Right kidney (tissue), 1 donor: ENCODE data around the gene RAB7A.
"Not testable (repeated sequence)": the region's sequence is repeated elsewhere in the genome, so short reads cannot be mapped to it uniquely, and the experiment has no call there.

Source experiments
- DNase-seq: peaks from one replicate; pipeline ENCODE4 v3.0.0-alpha.2; 2016

RAB7A gene

DNA sequence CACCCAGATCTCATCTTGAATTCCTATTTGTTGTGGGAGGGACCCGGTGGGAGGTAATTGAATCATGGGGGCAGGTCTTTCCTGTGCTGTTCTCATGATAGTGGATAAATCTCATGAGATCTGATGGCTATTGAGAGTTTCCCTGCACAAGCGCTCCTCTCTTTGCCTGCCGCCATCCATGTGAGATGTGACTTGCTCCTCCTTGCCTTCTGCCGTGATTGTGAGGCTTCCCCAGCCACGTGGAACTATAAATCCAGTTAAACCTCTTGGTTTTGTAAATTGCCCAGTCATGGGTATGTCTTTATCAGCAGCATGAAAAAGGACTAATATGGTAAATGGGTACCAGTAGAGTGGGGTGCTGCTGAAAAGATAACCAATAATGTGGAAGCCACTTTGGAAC lies 23.6 kb downstream of the RAB7A start:
- DNase-seq, result not testable (repeated sequence)

DNA sequence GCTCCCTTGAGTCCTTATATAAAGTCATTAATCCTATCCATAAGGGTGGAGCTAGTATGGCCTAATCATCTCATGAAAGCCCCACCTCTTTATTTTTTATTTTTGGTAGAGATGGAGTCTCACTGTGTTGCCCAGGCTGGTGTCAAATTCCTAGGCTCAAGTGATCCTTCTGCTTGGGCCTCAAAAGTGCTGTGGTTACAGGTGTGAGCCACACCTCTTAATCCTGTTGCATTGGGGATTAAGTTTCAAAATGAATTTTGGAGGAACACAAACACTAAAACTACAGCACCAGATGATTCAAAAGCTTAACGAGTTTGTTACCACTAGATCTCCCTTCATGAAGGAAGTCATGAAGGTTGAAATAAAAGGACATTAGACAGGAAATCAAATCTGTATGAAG lies 27.7 kb downstream of the RAB7A start:
- DNase-seq, result no peak

DNA sequence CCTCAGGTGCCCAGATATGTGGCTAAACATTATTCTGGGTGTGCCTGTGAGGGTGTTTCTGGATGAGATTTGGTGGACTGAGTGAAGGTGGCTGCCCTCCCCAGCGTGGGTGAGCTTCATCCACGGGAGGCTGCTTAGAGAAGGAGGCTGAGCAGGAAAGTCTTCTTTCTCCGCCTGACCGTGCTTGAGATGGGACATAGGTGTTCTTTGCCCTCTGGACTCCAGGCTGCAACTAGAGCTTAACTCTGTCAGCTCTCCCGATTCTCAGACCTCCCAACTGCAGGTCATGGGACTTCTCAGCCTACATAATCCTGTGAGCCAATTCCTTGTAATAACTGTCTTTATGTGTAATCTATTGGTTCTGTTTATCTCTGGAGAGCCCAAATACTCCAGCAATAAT lies 34.1 kb downstream of the RAB7A start:
- DNase-seq, result no peak

- no peak for DNase-seq
Observed at GRCh38 chr3:128760881-128761280, 34.9 kb downstream of the RAB7A start.

- no peak for DNase-seq
Observed at GRCh38 chr3:128761392-128761791, 35.4 kb downstream of the RAB7A start.

GRCh38 chr3:128763967-128764366 lies 38.0 kb downstream of the RAB7A start:
- DNase-seq, result no peak

DNA sequence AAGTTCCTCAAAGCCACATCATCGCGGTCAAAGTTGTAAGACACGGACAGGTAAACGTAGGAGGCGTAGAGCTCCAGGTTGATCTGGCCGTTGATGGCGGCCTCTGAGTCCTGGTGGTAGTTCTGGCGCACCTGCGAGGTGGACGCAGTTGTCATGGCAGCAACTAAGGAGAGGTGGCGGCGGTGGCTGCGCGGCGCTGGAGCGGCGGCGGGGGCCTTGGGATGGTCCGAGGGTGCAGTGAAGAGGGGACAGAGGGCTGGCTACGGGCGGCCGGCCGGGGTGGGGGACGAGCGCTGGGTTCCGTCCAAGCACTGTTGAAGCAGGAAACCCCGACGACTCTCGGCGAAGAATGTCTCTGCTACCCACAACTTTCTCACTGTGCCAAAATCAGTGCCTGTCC lies 38.9 kb downstream of the RAB7A start:
- no peak for DNase-seq

DNA sequence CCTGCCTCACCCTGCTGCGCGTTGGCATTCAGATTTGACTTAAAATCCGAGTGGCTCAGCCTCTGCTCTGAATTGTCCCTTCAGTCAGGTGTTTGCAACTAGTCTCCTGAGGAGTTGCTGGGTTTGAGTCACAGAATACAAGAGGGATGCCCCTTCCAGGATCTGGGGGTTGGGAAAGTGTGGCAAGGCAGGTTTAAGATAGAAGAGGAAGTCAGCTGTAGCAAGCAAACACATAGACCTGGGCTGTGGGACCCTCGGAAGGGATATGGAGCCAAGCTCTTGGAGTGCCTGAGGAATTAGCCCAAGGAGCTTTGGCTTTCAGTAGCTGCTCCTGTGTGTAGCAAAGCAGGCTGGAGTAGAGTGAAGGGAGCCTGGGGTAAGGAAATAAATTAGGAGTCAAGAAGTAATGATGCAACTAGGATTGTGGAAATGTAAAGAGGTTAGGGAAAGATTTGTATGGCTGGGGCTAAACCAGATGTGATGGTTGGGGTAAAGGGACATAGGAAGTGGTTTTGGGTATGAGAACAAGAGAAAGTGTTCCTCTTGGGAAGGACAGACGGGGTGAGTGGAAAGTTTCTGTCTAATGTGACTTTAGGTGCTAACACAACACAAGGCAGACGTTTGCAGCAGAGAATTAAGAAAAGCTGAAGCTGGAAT lies 41.2 kb downstream of the RAB7A start:
- no peak for DNase-seq

GRCh38 chr3:128768471-128768870 lies 42.5 kb downstream of the RAB7A start:
- no peak for DNase-seq

- DNase-seq, result no peak
Observed at GRCh38 chr3:128770387-128770786, 44.4 kb downstream of the RAB7A start.

- not testable (repeated sequence) for DNase-seq
Observed at GRCh38 chr3:128773189-128773588, 47.2 kb downstream of the RAB7A start.

DNA sequence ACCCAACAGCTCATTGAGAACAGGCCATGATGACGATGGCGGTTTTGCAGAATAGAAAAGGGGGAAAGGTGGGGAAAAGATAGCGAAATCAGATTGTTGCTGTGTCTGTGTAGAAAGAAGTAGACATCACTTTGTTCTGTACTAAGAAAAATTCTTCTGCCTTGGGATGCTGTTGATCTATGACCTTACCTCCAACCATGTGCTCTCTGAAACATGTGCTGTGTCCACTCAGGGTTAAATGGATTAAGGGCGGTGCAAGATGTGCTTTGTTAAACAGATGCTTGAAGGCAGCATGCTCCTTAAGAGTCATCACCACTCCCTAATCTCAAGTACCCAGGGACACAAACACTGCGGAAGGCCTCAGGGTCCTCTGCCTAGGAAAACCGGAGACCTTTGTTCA lies 47.6 kb downstream of the RAB7A start:
- not testable (repeated sequence) for DNase-seq

DNA sequence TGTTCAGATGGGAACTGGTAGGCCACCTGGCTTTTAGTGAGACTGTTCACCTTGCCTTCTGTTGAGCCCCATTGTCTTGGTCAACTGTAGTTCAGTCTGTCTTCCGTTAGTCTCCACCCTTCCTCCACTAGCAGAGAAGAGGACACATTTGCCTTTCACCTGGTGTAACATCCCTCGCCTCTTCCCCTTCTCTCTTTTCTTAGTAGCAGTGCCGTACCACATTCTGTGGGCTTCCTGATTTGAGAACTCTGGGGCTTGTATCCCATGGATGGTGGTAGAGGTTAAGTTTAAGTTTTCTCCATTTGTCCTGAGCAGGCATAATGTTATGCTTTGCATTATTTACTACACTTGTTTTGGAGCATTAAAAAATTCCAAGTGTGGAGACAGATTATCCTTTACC lies 49.3 kb downstream of the RAB7A start:
- DNase-seq, result no peak

DNA sequence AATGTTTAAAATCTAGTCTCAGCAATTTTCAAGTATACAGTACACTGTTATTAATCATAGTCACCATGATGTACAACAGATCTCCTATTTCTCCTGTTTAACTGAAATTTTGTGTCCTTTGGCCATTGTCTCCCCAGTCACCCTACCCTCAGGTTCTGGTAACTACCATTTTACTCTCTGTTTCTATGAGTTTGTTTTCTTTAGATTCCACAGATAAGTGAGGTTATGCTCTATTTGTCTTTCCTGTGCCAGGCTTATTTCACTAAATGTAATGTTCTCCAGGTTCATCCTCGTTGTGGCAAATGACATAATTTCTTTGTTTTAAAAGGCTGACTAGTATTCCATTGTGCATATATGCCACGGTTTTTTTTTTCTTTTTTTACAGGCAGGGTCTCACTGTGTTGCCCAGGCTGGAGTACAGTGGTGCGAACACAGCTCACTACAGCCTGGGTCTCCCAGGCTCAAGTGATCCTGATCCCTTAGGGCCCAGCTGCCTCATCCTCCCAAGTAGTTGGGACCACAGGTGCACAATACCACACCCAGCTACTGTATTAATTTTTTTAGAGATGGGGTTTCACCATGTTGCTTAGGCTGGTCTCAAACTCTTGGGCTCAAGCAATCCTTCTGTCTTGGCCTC lies 50.0 kb downstream of the RAB7A start:
- no peak for DNase-seq

DNA sequence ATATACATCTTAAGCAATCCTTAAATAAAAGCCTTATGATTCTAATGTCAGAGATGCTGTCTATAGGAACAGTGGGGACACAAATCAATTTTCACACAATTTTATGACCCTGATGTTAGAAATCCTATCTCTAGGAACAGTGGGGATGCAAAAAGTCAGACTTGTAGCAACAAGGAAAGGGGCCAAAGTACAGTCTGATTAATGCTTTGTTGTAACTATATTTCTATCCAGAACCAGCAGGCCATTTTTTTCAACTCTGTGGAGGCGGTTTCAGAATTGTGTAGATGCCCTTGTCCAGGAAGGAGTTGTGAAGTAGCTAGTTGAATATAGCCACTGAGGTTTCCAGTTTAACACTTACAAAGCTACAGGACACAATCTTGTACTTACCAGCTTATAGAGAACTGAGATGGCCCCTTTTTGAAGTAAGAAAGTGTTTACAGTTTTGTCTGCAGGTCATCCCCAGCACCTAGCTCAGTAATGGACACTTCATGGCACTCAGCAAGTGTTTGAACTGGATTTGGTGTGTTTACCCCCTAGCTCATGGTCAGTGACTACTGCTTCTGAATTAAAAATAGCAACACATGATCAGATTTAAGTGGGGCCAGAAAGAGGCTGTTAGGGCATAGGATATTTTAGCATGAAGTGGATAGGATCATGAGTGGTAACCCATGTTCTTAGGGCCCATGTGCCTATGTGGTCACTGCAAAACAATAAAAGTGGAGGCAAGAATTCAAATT lies 54.3 kb downstream of the RAB7A start:
- no peak for DNase-seq

DNA sequence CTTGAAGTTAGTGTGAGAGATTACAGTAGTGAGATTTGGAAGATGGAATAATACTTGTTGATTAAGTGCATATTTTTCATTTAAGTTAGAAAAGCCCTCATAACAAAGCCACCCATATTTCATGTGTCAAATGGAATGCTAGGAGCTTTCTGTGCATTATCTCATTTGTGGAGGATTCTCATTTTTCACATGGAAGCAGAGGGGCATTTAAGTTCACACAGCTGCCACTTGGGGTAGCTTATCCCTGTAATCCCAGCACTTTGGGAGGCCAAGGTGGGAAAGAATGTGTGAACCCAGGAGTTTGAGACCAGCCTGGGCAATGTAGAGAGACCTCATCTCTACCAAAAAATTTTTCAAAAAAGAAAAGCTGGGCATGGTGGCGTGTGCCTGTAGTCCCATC lies 55.2 kb downstream of the RAB7A start:
- no peak for DNase-seq

DNA sequence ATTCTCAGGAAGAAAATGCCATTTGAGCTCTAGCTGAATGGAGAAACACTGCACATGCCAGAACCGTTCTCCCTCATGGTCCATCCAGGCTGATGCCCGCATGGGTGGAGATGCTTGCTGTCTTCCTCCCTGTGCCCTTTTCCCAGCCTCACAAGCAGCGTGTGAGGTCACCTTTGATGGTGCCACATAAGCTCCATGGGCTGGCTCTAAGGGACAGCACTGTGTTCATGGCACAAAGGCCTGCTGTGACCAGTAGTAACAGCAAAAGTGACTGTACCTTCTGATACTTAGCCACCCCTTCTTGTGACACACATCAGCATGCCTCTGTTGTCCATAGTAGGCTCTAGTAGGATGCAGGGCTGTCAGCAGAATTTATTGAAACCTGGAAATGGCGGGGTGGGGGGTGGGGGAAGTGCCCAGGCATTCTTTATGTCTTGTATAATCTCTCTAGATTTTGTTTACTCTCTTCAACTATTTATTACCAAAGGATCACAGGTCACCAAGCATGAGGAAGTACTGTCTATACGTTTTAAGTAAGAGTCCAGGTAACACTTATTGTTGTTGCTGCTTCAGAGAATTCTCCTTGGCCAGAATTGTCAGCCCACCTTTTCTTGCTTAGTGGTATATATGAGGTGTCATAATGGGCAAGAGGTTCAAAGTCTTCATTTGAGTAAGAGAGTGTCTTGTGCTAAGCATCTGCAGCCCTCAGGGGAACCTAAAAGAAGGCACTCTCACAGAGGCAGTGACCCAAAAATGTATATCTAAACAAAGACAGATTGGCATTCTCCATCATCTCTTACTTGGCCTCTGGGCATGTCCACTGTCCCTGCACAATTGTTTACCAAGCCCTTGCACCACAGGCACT lies 56.5 kb downstream of the RAB7A start:
- DNase-seq, result no peak

DNA sequence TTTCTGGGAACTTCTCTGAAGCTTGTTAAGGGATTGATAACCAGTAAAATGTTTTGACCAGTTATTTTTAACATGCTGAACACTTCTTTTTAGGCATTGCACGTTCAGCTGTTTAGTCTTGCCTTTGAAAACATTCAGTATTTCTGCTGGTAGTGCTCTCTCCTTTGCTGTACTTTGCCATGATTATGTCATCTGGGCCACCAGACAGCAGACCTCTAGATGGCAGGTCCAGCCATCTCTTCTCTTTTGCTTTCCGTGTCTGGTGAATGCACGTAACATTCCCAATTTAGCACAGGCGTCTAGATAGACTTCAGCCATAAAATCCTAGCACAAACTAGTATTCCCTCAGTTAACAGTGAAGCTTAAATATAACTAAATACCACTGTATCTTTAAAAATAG lies 57.8 kb downstream of the RAB7A start:
- DNase-seq, result no peak

DNA sequence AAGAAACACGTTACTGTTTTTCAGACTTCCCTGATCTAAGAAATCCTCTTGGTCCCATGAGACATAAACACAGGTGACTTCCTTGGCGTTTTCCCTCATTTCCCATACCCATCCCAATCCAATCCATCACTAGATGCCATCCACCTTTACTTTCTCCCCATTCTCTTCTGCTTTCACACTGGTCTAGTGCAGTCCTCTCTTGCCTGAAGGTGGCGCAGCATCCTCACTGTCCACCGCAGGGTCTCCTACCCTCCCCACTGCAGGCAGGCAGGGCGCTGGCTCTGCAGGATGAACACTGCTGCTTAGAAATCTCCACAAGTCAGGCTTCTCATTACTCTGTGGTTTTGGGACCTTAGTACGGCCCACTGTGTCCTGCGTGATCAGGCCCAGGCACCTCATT lies 58.2 kb downstream of the RAB7A start:
- no peak for DNase-seq

GRCh38 chr3:128784843-128785242 lies 58.9 kb downstream of the RAB7A start:
- no peak for DNase-seq

DNA sequence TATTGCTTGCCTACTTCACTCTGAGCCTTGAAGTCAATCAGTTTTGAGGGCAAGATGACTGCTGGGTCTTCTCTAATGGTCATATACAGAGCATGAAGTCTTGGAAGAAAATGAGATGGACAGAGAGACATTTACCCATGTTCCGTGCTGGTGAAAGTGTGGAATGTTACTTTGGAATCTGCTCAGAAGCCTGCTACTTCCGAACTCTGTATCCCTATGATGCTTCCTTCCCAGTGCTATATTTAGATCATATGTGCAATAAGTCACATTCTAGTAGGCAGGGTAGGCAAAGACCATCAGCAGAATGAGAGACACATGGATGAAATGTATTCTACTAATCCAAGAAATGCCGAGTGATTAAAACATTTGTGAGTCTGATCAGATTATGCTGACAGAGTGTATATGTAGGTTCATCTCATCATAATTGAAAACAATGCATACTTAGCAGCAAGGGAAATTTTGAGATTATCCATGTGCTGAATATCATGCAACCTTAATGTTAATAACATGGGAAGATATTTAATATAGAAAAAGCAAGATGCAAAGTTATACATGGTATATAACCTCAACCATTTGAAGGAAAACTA lies 60.5 kb downstream of the RAB7A start:
- DNase-seq, result no peak
